Stimulated activated CD4-positive, alpha-beta T cell treated with anti-CD3 and anti-CD28 coated beads, Interleukin-12 subunit alpha, Interleukin-12 subunit beta, amount 100 ng/mL, for 48 hours (primary cell): ENCODE measurements around the gene PCGF1.

Experiments
- DNase-seq, 3 donors: peaks; one replicate each; pipeline ENCODE4 v3.0.0-alpha.2; 2020; ENCODE audit warnings: low read depth in 2 of 3, low spot score in 1 of 3

Gene PCGF1

DNA sequence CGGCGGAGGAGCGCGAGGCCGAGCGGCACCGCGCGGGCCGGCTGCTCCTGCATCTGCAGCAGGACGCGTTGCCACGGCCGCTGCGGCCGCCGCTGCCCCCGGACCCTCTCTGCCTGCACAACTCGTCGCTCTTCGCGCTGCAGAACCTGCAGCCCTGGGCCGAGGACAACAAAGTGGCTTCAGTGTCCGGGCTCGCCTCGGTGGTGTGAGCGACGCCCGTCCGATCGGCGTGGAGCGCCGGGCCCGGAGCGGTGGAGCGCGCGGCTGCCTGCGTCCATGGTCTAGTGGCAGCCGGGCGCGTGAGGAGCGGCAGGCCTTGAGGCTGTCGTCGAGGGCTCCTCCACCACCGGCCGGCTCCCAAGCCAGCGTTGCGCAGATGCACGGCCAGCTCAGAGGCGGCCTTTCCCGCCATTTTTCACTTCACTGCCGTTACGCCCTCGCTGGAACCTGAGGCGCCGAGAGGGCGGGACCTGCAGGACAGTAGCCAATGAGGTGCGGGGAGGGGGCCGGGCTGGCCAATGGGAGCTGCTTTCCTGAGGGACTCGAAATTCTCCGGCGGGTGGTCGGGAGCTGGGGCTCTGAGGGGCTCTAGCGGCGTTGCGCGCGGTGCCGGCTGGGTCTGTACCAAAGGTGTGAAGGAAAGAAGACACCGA lies 8.6 kb upstream of the PCGF1 start:
- peak; percentile 68 to 70 (median 69) for DNase-seq

- DNase-seq: no peak
These were observed 7.9 kb upstream of the PCGF1 start for GRCh38 chr2:74515271-74515980.

DNA sequence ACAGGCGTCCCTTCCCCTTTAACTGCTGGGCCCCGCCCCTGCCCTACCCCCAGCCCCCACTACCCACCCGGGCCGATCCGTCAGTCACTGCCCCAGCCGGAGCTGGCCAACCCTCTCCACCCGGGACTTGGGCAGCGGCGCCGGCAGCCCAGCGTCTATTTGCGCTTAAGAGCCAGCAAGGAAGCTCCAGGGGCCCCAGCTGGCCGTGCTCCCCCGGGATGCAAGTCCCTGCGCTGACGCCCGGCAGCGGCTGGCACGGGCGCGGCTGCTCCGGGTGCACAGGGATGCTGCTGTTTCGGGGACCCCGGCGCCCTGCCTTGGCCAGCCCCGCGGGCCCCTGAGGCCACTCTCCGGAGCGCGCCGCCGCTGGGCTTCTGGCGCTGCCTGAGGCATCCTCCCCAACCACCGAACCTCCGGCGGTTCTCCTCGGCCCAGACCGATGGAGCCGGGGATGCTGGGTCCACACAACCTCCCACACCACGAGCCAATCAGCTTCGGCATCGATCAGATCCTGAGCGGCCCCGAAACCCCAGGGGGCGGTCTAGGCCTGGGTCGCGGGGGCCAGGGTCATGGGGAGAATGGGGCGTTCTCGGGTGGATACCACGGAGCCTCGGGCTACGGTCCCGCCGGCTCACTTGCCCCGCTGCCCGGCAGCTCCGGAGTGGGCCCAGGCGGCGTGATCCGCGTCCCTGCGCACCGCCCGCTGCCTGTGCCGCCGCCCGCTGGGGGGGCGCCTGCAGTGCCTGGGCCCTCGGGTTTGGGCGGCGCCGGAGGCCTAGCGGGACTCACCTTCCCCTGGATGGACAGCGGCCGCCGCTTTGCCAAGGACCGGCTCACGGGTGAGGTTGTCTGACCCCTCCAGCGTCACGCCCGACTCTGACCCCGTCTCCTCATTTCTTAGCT lies 7.1 kb upstream of the PCGF1 start, which contains the start of gene TLX2:
TSS of gene TLX2 (plus strand) at position 83 of the 903 bp plus-strand sequence. CDS start at position 440, 357 bp downstream.
- DNase-seq: no peak

DNA sequence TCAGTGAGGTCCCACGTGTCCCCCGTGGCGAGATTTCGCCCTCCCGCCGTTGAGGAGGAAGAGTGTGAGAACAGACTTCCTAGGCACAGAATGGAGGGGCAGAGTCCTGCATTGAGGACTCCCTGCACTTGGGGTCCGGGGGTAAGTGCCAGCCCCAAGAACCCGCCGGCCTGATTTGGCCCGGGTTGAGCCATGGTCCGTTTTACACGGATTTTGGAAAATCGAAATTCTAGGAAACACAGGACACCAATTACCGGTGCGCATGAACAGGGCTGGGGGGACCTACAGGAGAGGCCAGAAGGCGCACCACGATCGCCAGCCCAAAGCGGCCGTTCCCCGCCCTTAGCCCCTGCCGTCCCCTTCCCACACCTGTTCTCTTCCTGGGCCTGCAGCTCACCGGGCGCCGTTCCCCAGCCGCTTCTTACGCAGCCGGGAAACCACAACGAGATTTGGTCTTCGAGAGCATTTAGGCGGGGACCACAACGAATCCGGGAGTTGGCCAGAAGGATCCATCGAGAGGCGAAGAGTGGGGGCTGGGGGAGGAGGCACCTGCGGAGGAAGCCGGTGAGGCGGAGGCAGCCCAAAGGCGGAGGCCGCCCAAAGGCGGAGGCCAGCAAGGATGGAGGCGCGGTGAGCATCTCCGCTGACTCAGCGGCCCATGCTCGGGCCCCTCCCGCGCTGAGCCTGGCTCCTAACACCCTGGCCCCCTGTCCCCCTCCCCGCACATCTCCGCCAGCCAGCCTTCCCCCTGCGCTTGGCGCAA lies 6.3 kb upstream of the PCGF1 start:
- DNase-seq: no peak

- no peak for DNase-seq
These were observed 5.5 kb upstream of the PCGF1 start for GRCh38 chr2:74512744-74513604.

- no peak for DNase-seq
These were observed 3.9 kb upstream of the PCGF1 start for GRCh38 chr2:74511104-74511989.

- no peak for DNase-seq
These were observed 2.8 kb upstream of the PCGF1 start for GRCh38 chr2:74510272-74510671.

- no peak for DNase-seq
These were observed 528 bp upstream of the PCGF1 start for GRCh38 chr2:74507926-74508520.

- no peak for DNase-seq
These were observed 1.8 kb downstream of the PCGF1 start for GRCh38 chr2:74505448-74506246.

GRCh38 chr2:74504591-74504990 lies 2.9 kb downstream of the PCGF1 start:
- no peak for DNase-seq

- no peak for DNase-seq
These were observed 3.7 kb downstream of the PCGF1 start for GRCh38 chr2:74503506-74504475.

DNA sequence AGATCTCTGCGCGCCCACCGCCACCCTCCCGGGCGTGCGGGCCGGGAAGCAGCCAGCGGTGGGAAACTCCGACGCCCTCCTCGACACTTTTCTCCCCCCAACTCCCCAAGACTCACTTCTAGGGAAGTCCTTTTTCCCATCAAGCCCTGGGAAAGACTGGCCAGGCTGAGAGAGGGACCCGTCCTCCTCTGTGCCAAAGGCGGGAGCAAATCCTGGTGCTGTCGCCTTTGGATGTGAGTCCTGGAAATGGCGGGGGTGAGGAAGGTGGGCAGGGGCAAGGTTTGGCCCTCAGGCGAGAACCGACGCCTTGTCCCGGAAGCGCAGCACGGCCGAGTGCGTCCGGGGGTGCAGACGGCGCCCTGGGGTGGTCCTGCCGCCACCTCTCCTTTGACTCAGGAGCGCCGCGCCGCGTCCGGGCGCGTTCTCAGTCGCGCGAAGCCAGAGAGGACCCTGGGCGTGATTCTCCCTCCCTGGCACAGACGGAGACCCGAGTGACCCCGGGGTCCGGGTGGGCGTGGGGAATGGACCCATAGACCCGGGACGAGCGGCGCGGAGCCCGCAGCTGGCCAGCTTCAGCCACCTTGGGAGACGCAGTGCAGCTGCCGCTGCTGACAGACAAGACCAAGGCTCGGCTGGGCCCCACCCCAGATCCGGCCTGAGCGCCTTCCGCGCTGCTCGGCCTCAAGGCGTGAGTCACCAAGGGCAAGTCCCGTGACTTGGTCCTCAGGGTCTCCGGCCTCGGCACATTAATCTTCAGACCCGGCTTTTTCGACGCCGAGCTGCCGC lies 4.6 kb downstream of the PCGF1 start:
- DNase-seq: no peak

DNA sequence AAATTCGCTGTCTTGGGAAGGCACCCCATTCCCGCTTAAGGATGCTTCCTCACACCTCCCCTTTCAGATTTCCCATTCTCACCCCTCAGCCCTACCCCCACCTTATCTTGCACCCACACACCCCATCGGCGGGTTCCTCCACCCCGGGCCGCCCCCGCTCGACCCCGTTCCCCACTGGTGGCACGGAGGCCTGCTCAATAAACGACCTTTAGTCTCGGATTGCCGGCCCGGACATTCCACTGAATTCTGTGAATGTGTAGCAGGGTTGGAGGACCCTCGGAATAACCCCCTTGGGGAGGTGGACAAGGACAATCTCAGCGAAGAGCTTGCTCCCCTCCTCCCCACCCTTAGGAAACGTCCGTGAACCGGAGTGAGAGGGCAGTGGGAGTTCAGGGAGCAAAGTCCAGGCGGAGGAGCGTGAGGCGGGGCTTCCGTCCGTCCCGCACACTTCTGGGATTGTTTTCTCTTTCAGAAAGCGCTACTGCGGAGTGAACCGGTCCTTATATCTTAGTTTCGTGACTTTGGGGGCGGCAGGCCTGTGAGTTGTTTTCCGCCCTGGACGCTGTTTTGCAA lies 5.3 kb downstream of the PCGF1 start:
- DNase-seq: no peak

DNA sequence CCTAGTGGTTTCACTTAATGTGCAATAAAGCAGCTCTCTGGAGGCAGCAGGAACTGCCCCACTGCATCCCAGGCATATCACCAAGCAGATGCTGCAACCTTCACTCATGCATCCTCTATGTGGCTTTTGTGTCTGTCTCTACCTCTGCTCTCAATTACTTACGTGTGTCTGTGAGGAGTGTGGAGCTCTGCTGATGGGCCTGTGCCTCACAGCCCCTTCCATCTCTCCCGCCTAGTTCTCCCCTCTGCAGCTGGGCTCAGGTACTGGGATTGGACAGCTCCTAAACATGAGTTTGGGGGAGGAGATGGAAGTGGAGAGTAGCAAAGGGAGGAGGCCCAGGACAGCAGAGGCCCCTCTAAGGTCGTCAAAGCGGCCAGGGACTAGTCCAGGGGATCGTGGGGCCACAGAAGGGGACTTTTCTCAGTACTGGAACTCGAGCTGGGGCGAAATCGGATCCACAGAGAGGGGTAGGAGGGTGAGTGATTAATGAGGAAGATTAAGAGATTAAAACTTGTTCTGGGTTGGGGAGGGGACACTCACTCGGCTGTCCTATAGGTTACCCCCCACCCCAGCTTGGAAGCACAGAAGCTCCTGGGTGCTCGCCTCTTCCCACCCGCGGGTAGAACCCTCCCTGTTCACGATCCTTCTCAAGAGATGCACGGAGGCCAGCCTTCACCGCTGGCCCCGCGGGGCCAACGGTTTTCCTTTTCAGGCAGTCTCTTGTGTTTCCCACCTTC lies 6.0 kb downstream of the PCGF1 start:
- no peak for DNase-seq

GRCh38 chr2:74500578-74500946 lies 6.9 kb downstream of the PCGF1 start:
- no peak for DNase-seq
